ENCODE measurements around the gene HES3.

- TF ChIP-seq ELF1 (IDR thresholded peaks at IDR 0.05; ENCODE audit: borderline replicate concordance, low read depth) (no peak), POLR2A (IDR thresholded peaks at IDR 0.05; ENCODE audit: borderline replicate concordance, extremely low read depth, insufficient read depth, insufficient read length) (no peak)
These were observed 33.0 kb downstream of the HES3 start for GRCh38 chr1:6276811-6277555.
